DND-41 (cell line): ENCODE data around the gene CCDC40.

Source experiments
- ATAC-seq: fragments of 200-7000 bp; cut with Tn5 transposase; 3 replicates; pipeline ENCODE4 v1.9.1; 2021; ENCODE audit warnings: low read depth; ENCODE audit not compliant: insufficient read depth
- DNase-seq: peaks from one replicate; pipeline ENCODE4 v3.0.0-alpha.2; 2020
- H2AFZ ChIP-seq: 2 replicates; pipeline ENCODE4 v1.6.0; 2012; ENCODE audit warnings: low read depth, low read length
- H3K27ac ChIP-seq: 2 replicates; pipeline ENCODE4 v1.5.1; 2012; ENCODE audit warnings: low read length, inconsistent platforms
- H3K27me3 ChIP-seq: fragments of 200-600 bp; sonication (generic); 2 replicates; pipeline ENCODE4 v1.6.0; 2012; ENCODE audit warnings: low read length, mild to moderate bottlenecking, inconsistent platforms; ENCODE audit not compliant: insufficient read depth, poor library complexity
- H3K36me3 ChIP-seq: 2 replicates; pipeline ENCODE4 v1.5.1; 2012; ENCODE audit warnings: low read length, inconsistent platforms; ENCODE audit not compliant: insufficient read depth
- H3K4me1 ChIP-seq: 2 replicates; pipeline ENCODE4 v1.5.1; 2012; ENCODE audit warnings: mild to moderate bottlenecking, low read length; ENCODE audit not compliant: insufficient read depth
- H3K4me2 ChIP-seq: 2 replicates; pipeline ENCODE4 v1.6.0; 2012; ENCODE audit warnings: mild to moderate bottlenecking, moderate library complexity, low read length, inconsistent platforms; ENCODE audit not compliant: insufficient read depth
- H3K4me3 ChIP-seq, 2 experiments: fragments of 200-600 bp in 1 of 2; shearing (Covaris generic) in 1 of 2; 2 replicates each; pipeline ENCODE4 v1.5.1; 2012 to 2016; ENCODE audit warnings: inconsistent platforms in 2 of 2, low read length in 2 of 2, mild to moderate bottlenecking in 2 of 2, low read depth in 1 of 2, moderate library complexity in 1 of 2
- H3K79me2 ChIP-seq: 2 replicates; pipeline ENCODE4 v1.6.0; 2012; ENCODE audit warnings: low read length, inconsistent platforms; ENCODE audit not compliant: insufficient read depth
- H3K9ac ChIP-seq: 2 replicates; pipeline ENCODE4 v1.6.0; 2012; ENCODE audit warnings: low read depth, mild to moderate bottlenecking, inconsistent platforms, low read length, moderate library complexity
- H3K9me3 ChIP-seq: 2 replicates; pipeline ENCODE4 v1.5.1; 2012; ENCODE audit warnings: low read length, moderate library complexity, mild to moderate bottlenecking, inconsistent platforms; ENCODE audit not compliant: insufficient read depth, severe bottlenecking
- H4K20me1 ChIP-seq: 2 replicates; pipeline ENCODE4 v1.6.0; 2012; ENCODE audit warnings: low read length; ENCODE audit not compliant: insufficient read depth
- EZH2 ChIP-seq: IDR thresholded peaks from 3 replicates; pipeline ENCODE4 v1.6.1; 2012; ENCODE audit warnings: borderline replicate concordance, low read depth, mild to moderate bottlenecking, moderate library complexity, low read length, inconsistent platforms; ENCODE audit not compliant: severe bottlenecking
- TF ChIP-seq, protein P1 (sequence below): IDR thresholded peaks from 2 replicates; pipeline ENCODE4 v1.5.1; 2012; ENCODE audit warnings: borderline replicate concordance, low read length, moderate library complexity, mild to moderate bottlenecking; ENCODE audit not compliant: poor library complexity, severe bottlenecking; ENCODE audit errors: extremely low read depth

CCDC40 gene

GRCh38 chr17:80095038-80095843 is 58.8 kb downstream of the CCDC40 start:
- no peak for ATAC-seq
- Histone ChIP-seq H3K79me2 (no peaks in the 10 kb centered on the region), H3K4me3 (no peak overlapping the region), H3K4me1 (peaks cover 9% of the 10 kb centered on the region), H3K9ac (no peak overlapping the region), H3K27me3 (no peaks in the 10 kb centered on the region), H3K4me2 (no peak overlapping the region), H3K27ac (no peak overlapping the region), H4K20me1 (no peaks in the 10 kb centered on the region), H3K9me3 (no peaks in the 10 kb centered on the region), H3K36me3 (no peaks in the 10 kb centered on the region), H2AFZ (no peak overlapping the region)
- DNase-seq = no peak
- TF ChIP-seq EZH2 = no peak
- TF ChIP-seq, protein P1, sequence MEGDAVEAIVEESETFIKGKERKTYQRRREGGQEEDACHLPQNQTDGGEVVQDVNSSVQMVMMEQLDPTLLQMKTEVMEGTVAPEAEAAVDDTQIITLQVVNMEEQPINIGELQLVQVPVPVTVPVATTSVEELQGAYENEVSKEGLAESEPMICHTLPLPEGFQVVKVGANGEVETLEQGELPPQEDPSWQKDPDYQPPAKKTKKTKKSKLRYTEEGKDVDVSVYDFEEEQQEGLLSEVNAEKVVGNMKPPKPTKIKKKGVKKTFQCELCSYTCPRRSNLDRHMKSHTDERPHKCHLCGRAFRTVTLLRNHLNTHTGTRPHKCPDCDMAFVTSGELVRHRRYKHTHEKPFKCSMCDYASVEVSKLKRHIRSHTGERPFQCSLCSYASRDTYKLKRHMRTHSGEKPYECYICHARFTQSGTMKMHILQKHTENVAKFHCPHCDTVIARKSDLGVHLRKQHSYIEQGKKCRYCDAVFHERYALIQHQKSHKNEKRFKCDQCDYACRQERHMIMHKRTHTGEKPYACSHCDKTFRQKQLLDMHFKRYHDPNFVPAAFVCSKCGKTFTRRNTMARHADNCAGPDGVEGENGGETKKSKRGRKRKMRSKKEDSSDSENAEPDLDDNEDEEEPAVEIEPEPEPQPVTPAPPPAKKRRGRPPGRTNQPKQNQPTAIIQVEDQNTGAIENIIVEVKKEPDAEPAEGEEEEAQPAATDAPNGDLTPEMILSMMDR = no peak

DNA sequence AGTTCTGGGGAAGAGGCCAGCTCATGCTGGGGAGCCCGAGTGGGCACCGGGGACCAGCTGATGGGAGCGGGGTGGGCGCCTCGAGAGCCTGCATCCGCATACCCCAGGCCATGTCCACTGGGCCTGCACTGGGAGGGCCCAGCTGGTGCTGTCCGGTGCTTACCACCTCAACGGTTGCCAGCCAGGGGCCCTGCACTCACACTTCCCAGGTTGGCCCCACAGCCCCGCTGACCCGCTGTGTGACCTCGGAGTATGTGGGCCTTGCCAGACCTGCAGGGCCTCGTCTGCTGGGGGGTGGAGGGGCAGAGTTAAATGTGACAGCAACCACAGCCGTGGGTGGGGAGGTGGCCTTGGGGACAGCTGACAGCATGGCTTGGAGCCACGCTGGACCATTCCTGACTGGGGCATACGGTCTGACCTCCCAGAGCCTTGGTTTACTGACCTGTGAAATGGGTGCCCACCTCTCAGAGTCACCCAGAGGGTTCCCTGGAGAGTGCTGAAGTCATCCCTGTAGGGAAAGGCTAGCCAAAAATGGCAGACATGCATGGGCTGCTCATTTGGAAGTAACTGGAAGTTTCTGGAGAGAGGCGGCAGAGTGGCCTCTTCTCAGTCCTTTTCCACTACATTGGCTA is 59.5 kb downstream of the CCDC40 start:
- H3K4me3 ChIP-seq = no peak overlapping the region
- no peak for DNase-seq
- H3K9ac ChIP-seq = no peak overlapping the region
- no peaks in the 10 kb centered on the region for H3K27me3 ChIP-seq
- TF ChIP-seq, protein P1 = no peak
- TF ChIP-seq EZH2 = no peak
- H3K27ac ChIP-seq = no peak overlapping the region
- no peak for ATAC-seq
- H3K4me1 ChIP-seq = peaks cover 16% of the 10 kb centered on the region
- H2AFZ ChIP-seq = no peak overlapping the region
- no peaks in the 10 kb centered on the region for H4K20me1 ChIP-seq
- H3K4me2 ChIP-seq = no peak overlapping the region
- no peaks in the 10 kb centered on the region for H3K79me2 ChIP-seq
- H3K36me3 ChIP-seq = no peaks in the 10 kb centered on the region
- no peaks in the 10 kb centered on the region for H3K9me3 ChIP-seq

- no peak for ATAC-seq
- H4K20me1 ChIP-seq = no peaks in the 10 kb centered on the region
- H3K36me3 ChIP-seq = no peaks in the 10 kb centered on the region; the same call in 1 of the 2 replicates
- H3K9me3 ChIP-seq = no peaks in the 10 kb centered on the region
- no peak overlapping the region for H3K4me2 ChIP-seq
- H3K27ac ChIP-seq = no peak overlapping the region
- H3K4me3 ChIP-seq = no peak overlapping the region
- H3K27me3 ChIP-seq = no peaks in the 10 kb centered on the region
- no peak for DNase-seq
- peaks cover 1% of the 10 kb centered on the region for H3K79me2 ChIP-seq
- H3K4me1 ChIP-seq = peaks cover 18% of the 10 kb centered on the region
- H3K9ac ChIP-seq = no peak overlapping the region
- TF ChIP-seq EZH2 = no peak
- TF ChIP-seq, protein P1 = no peak
- H2AFZ ChIP-seq = no peak overlapping the region
Observed at GRCh38 chr17:80096561-80097021, 60.1 kb downstream of the CCDC40 start.
